Fibroblast of skin of abdomen (primary cell): ENCODE results near the gene TMEM139. TPM values are rescaled to one million over a fixed set of nuclear protein-coding genes. Genes with fewer than 3 reads are reported as not detected.

Source experiments
- DNase-seq: peaks from one replicate; pipeline ENCODE4 v3.0.0-alpha.2; 2013
- polyA plus RNA-seq, 2 experiments: library from polyadenylated mRNA; unstranded; fragments of 120-200 nt; gene quantifications; one replicate each; pipeline ENCODE4 v1.2.1, GENCODE V29; 2013; ENCODE audit not compliant: insufficient read length in 2 of 2

The TMEM139 gene
- 0.37 TPM for polyA plus RNA-seq (2013, experiment 1 of 2; ENCODE audit: insufficient read length)
- 0.25 TPM for polyA plus RNA-seq (2013, experiment 2 of 2; ENCODE audit: insufficient read length)

GRCh38 chr7:143284591-143285469, at the start of gene TMEM139:
Gene TMEM139, plus strand, starts transcription at chr7:143284958. Its CDS starts 1,000 bp downstream, at chr7:143285958.
- no peak for DNase-seq

DNA sequence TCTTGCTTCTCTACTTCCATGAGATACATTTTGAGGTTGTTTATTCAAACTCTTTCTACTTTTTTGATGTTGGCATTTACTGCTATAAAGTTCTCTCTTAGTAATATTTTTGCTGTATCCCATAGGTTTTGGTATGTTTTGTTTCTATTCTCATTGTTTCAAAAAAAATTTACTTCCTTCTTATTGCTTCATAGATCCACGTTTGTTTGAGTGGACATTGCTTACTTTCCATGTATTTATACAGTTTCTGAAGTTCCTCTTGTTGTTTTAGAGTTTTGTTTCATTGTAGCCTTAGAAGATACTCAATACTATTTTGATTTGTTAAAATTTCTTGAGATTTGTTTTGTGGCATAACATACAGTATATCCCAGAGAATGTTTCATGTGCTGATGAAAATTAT, 49.2 kb upstream of the TMEM139 start:
- no peak for DNase-seq

- DNase-seq = no peak
Measured at GRCh38 chr7:143236408-143236990, 48.3 kb upstream of the TMEM139 start.

- no peak for DNase-seq
Measured at GRCh38 chr7:143237366-143237765, 47.4 kb upstream of the TMEM139 start.

DNA sequence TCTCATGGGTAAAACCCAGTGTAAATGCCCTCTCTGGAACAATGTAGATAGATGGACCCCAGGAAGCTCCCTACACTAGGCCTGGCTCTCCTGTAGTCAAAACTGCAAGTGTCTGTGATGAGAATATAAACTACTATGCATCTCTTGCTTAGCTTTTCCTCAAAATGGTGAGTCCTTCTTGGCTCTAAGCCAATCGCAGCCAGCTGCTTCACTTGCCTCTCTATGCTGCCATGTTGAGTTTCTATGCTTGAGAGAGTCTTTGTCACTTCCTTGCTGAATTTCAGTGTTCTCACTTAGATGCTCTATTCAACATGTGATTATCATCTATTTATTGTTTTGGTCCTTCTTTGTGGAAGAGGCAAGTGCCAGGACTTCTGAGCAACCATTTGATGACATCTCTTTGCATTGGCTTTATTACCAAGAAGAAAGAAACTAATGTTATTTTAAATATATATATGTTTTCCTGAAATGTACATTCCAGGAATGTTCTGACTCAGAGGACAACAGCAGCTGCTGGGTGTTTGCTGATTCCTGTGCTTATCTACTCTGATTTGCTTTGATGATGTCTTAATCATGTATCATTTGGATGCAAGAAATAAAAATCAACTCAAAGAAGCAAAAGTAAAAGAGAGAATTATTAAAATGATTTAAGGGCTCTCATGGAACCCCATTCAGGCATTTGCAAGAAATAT, 46.3 kb upstream of the TMEM139 start:
- DNase-seq = peak; percentile 8

DNA sequence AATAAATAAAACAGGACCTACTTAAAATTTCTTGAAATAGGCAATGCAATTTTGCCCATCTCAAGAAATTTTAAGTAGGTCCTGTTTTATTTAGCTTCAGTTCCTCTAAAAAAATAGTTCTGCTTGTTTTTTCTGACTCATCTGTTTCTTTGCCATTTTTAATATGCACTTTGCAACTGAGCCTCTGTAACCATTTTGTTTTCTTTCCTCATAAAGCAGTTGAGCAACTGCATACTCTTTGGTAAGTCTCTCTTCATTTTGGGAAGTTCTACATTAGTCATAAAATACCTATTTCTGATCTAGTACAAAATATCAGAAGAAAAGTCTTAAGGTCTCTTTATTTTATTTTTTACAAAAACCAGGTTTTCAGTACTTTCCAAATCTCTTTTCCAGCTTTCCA, 44.9 kb upstream of the TMEM139 start:
- peak; percentile 20 for DNase-seq

DNA sequence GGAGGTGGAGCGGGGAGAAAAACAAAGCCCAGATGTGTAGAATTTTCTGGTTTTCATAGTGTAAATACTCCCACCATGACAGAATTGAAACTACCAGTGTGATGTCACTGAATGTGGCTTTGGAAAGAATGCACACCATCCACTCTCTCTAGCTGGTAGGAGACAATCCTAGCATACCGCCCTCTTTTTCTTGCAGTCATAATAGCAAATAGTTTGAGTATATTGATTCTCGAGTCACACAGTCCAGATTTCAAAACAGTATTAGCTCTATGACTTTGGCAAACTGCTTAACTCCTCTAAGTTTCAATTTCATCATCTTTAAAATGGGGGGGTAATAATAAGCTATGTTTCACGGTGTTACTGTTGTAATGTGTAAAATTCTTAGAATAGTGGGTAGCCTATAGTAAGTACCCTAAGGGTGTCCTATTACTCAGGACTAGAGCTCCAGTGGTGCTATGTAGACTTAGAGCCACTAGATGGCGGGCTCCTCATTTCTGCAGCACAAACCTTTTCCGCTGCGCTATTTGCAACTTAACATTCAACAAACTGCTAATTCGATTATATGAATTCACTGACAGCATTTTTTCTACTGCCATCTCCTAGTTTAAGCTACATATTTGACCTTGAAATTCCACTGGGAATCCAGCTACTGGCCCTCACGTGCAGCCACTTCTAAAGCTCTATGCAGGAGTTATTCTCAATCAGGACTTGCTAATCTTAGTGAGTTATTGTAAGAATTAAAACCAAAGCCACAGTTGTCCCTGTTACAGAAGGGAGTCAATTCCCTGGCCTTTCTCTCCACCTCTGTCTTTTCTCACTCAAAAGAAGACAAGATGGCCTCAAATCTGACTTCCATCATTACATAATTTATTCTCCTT, 44.2 kb upstream of the TMEM139 start:
- DNase-seq = peak; percentile 88

GRCh38 chr7:143242306-143242705, 42.5 kb upstream of the TMEM139 start:
- DNase-seq = no peak

- DNase-seq = no peak
Measured at GRCh38 chr7:143243111-143243510, 41.6 kb upstream of the TMEM139 start.

DNA sequence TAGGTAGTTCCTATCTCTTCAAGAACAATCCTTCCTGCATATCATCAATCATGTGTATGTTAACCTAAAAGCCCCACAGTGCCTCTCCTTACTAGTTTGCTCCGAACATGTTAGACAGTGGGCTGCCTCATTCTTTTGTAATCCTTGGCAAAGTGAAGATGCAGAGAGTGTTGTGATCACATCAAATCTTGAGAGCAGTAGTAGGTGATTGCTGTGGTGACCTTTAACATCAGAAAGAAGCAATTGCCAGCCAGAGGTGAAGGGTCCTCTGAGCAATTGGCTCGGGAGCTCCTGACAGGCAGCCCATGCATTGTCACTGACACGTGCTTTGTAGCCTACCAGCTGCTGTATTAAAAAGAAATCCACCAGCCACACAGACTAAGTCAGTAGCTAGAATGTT, 41.1 kb upstream of the TMEM139 start:
- no peak for DNase-seq

DNA sequence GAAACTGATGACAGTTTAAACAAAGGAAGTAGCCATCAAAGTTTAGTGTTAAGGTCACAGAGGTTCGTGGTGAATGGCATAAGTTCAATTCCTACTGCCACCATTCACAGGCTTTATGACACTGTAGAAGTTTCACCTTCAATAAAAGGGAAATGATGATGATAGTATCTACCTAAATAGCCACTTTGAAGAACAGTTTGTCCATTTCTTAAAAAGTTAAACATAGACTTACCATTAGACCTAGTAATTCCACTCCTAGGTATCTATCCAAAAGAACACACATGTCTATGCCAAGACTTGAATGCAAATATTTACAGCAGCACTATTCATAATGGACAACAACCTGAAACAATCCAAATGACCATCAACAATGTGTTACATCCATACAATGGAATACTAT, 40.4 kb upstream of the TMEM139 start:
- no peak for DNase-seq

GRCh38 chr7:143245123-143245522, 39.6 kb upstream of the TMEM139 start:
- DNase-seq = peak; percentile 28

DNA sequence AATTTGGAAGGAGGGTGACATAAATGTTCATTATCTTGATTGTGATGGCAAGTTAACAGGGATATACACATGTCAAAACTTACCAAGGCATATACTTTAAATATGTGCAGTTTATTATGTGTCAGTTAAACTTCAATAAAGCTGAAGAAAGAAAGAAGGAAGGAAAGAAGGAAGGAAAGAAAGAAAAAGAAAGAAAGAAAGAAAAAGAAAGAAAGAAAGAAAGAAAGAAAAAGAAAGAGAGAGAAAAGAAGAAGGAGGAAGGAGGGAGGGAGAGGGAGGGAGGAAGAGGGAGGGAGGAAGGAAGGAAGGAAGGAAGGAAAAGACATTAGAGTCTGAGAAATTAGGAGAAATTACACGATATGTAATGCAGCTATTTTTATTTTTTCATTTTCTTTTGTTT, 37.4 kb upstream of the TMEM139 start:
- no peak for DNase-seq

- no peak for DNase-seq
Measured at GRCh38 chr7:143248761-143249354, 35.9 kb upstream of the TMEM139 start.

GRCh38 chr7:143250199-143250598, 34.6 kb upstream of the TMEM139 start:
- DNase-seq = no peak

DNA sequence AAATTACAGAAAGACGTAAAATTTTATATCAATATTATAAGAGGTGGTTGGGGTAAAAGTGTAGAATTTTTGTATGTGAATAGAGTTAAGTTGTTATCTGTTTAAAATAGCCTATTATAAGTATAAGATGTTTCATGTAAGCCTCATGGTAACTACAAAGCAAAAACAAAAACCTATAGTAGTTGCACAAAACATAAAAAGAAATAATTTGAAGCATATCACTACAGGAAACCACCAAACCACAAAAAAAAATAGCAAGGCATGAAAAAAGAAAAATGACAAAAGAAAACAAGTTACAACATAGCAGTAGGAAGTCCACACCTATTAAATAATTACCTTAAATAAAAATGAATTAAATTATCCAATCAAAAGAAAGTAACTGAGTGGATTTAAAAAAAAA, 33.9 kb upstream of the TMEM139 start:
- DNase-seq = no peak

GRCh38 chr7:143252006-143252405, 32.8 kb upstream of the TMEM139 start:
- DNase-seq = no peak

GRCh38 chr7:143255564-143255963, 29.2 kb upstream of the TMEM139 start:
- DNase-seq = no peak

- DNase-seq = no peak
Measured at GRCh38 chr7:143256325-143256724, 28.4 kb upstream of the TMEM139 start.

DNA sequence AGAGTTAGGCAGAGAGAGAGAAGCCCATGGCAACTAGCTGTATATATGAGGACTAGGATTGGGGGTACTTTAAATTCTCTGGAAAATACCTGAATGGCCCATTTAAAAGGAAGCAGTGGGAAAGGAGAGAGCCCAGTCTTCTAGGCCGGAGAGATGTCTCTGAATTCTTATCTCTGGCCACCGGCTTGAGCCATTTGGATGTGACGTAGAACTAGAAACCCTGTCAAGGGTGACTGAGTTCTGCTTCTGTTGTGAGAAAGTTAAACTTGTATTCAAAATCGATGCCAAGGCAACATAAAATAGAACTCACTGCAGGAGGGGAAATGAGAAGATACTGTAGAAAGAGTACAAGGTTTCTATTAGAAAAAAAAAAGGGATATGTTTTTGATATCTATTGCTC, 27.8 kb upstream of the TMEM139 start:
- no peak for DNase-seq

- no peak for DNase-seq
Measured at GRCh38 chr7:143257501-143257900, 27.3 kb upstream of the TMEM139 start.

DNA sequence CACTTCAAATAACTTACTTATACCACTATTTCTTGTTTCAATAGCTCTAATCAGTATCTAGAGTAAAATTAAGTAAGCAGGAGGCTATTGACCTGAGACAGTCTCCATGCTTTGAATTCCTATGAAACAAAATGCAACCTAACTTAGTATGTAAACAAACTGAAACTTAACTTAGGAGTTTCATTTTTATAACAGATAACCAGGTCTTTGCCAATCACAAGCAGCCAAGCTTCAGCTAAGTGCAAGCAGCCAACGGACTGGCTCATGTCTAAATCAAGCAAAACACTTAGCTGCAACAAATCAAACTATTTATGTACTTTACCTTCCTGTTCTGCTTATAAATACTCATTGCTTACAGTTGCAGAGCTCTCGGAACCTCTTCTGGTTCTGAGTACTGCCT, 25.9 kb upstream of the TMEM139 start:
- DNase-seq = no peak
